NCI-H774 (cell line): ENCODE measurements around the gene RIOK2.
"Not testable (repeated sequence)": the region's sequence is repeated elsewhere in the genome, so short reads cannot be mapped to it uniquely, and the experiment has no call there.

Experiments used
- DNase-seq: peaks from one replicate; lab custom pipeline; 2025; lab: John Stamatoyannopoulos, UW

Gene RIOK2

DNA sequence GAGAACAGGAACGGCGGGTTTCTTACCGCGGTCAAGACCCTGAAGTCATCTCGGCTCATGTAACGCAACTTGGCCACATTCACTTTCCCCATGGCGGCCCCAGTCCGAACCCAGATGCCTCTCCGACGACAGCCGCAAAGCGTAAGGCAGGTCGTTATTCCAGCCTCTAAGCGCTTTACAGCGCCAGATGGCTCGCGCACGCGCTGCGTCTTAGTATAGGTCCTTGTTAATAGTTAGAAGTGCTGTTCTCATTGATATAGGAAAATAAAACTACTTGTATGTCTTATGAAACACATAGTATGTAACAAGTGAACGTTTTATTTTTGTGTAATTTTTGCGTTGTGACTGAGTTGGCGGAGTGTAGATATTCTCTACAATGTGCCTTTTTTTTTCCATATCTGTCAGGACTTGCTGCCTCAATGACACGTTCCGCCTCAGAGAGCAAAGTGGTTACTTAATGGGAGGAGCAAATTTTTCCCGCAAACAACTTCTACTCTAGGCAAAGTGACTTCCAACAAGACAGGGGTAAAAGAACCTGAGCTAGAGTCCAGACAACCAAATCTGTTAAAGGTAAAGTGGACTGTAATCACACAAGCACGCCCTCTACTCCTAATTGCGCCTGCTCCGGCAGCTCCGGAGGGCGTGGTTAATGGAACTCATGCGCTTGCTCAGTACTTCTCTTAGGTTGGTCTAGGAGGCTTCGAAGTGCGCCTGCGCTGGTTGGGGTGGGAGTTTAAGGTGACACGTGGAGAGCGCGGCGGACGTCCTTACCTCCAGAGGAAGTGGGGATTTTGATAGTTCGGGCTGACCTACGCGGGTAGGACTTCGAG lies at the start of gene RIOK2:
Gene RIOK2, minus strand, starts transcription at position 148 of the 830 bp plus-strand sequence. Its CDS starts 56 bp downstream, at position 92.
- peak; percentile 91 for DNase-seq

- peak; percentile 33 for DNase-seq
These were observed 48.1 kb upstream of the RIOK2 start for GRCh38 chr5:97231025-97231636.

DNA sequence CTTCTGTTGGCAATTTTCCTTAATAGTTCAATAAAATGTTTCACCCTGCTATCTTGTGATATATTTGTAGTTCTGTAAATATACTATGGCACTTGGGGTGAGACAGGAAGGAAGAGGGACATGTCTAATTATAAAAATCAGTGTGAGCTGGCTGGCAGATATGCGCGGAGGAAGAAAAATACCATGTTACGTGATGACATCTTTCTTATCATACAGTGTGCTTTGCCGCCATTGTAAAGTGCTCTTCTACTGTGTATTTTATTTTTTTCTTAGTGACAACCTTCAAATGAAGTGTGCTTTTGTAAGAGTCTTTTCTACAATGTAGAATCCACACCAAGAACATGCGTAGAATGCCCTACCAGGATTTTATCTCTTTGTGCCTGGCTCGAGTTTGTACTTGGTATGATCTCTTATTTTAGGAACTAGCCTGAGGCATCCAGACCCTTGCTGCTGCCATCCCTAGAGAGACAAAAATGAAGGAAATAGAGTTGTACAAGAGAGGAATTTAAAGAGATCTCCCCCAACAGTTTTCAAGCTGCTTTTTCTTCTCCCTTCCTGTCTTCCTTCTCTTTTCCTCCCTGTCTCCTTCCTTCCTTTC lies 46.7 kb upstream of the RIOK2 start:
- no peak for DNase-seq

- no peak for DNase-seq
These were observed 46.1 kb upstream of the RIOK2 start for GRCh38 chr5:97229196-97229595.

DNA sequence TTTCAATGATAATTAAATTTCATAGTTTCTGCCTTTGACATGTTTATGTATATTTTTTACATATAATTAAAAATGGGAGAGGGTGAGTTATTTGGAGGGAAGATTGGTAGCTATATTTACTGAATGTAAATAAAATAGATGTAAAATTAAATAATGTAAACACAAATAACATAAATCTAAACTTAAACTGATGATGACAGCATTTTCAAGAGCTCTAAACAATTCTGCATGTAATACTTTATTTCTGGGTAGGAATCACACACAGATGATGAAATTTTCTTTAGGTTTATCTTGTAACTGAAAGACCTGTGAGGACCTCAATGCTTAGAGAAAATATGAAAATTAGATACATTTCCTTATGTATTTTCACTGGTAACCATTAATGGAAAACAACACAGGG lies 42.2 kb upstream of the RIOK2 start:
- no peak for DNase-seq

DNA sequence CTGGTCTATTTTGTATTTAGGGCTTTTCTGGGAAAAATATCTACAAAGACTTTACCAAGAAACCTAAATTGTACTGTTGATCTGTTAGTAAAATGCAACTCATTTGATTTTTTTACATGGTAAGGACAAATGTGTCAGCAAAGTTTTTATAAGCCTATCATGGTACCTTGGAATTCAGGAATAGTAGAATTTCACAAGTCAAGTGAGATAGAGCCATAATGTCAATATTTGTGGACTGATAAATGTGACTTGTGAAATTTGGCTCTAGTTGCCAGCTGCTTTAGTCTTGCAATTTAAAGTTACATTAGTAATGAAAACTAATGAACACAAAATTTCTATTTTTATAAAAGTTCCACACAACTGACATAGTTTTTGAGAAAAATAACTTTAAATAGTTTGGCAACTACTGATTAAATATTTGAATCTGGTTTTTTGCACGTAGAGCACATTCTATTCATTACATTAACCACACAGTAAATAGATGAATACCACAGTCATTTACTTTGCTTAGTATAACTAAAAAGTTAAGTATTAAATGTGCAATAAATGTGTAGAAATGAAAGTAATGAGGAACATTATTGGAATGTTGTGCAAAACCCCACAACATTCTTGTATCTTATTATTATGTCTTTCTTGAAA lies 41.2 kb upstream of the RIOK2 start:
- no peak for DNase-seq

- no peak for DNase-seq
These were observed 40.5 kb upstream of the RIOK2 start for GRCh38 chr5:97223596-97223995.

DNA sequence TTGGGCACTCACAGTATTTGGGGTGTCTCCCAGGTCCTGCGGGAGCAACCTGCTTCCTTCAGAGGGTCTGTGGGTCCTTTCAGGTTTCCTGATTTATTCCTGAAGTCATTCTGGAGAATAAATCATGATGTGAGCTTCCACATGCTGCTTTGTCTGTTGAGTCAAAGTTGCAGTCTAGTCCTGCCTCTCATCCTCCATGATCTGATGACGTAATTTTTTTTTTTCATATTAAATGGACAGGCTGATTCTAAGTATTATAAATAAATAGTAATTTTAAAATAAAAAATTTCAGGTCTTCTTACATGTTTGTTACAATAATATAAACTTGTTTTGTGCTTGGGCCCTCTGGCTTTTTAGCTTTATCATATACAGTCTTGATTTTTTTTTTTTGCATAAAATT lies 26.3 kb upstream of the RIOK2 start:
- DNase-seq: no peak

DNA sequence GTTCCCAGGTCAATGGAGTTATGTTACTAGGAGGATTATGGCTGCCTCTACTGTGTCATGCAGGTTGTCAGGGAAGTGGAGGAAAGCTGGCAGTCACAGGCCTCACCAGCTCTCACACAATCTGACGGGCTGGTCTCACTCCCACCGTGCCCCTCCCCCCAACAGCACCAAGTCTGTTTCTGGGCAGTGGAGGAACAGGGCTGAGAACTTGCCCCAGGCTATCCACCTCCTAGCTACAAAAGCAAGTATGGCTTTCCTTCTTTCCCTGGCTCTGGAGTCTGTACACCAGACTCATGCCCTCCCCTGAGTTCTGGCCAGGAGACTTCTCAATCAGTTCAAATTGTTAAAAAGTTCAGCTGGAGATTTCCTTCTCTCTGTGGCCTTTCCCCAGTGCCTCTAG lies 25.7 kb upstream of the RIOK2 start:
- no peak for DNase-seq

DNA sequence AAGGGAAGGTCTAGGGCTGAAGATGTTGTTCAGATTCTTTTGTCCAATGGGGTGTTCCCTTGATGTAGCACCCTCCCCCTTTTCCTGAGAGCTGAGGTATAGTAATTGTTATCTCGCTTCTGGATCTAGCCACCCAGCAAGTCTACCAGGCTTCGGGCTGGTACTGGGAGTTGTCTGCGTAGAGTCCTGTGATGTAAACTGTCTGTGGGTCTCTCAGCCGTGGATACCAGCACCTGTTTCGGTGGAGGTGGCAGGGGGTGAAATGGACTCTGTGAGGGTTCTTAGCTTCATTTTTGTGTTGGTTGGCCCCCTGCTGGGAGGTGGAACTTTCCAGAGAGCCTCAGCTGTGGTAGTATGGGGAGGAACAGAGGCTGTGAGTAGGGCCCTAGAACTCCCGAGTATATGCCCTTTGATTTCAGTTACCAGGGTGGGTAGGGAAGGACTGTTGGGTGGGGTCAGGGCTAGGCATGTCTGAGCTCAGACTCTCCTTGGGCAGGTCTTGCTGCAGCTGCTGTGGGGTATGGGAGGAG lies 25.2 kb upstream of the RIOK2 start:
- DNase-seq: no peak

DNA sequence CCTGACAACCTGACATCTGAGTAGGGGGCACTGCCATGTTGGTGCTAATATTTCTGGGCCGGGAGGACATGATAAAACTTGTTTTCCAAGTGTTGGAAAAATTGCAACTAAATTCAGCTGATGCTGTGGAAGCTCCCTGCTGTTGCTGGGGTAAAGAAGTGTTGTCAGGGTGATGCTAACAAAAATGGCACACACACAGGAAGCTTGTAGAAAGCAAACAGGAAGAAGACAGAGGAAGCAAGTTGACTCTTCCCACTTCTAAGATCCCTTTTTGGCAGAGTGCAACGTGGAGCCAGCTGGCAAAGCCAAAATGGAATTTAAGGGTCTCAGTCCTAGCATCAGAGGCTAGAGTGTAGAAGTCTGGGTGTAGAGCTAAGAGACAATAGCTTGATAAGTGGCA lies 11.3 kb upstream of the RIOK2 start:
- no peak for DNase-seq

DNA sequence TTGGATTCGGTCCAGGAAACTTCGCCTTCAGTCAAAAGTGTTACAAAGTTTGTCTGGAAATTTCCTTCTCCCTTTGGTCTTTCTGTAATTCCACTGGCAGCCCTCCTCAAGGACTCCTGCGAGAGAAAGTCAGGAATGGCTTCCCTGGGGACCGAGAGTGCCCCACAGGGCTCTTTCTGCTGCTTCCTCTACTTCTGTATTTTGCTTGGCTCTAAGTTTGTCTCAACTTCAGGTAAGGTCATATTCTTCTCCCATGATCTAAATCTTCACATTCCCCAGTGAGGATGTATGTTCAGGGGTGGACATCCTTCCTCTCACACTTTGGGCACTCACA lies 10.3 kb upstream of the RIOK2 start:
- DNase-seq: no peak

- no peak for DNase-seq
These were observed 9.7 kb upstream of the RIOK2 start for GRCh38 chr5:97192580-97193354.

DNA sequence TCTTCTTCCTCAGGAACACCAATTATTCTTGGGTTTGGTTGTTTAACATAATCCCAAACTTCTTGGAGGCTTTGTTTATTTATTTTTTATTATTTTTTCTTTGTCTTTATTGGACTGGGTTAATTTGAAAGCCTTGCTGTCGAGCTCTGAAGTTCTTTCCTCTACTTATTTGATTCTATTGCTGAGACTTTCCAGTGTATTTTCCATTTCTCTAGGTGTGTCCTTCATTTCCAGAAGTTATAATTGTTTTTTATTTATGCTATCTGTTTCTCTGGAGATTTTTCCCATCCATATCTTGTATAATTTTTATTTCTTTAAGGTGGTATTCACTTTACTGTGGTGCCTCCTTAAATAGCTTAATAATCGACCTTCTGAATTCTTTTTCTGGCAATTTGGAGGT lies 8.8 kb upstream of the RIOK2 start:
- DNase-seq: no peak

DNA sequence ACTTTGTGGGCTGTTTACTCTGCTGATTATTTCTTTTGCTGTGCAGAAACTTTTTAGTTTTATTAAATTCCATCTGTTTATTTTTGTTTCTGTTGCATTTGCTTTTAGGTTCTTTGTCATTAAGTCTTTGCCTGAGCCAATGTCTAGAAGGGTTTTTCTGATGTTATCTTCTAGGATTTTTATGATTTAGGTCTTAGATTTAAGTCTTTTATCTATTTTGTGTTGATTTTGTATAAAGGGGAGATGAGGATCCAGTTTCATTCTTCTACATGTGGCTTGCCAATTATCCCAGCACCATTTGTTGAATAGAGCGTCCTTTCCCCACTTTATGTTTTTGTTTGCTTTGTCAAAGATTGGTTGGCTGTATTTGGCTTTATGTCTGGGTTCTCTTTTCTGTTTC lies 6.5 kb upstream of the RIOK2 start:
- DNase-seq: not testable (repeated sequence)

DNA sequence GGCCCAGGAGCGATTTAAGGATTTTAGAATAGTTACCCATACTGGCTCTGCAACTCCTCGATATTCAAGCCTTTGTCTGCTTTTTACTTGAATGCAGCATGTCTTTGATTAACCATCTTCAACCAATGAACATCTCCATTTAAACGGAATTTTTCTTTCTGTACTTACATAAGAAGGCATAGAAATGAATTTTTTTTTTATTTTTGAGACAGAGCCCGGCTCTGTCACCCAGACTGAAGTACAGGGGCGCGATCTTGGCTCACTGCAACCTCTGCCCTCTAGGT lies 825 bp upstream of the RIOK2 start:
- no peak for DNase-seq

DNA sequence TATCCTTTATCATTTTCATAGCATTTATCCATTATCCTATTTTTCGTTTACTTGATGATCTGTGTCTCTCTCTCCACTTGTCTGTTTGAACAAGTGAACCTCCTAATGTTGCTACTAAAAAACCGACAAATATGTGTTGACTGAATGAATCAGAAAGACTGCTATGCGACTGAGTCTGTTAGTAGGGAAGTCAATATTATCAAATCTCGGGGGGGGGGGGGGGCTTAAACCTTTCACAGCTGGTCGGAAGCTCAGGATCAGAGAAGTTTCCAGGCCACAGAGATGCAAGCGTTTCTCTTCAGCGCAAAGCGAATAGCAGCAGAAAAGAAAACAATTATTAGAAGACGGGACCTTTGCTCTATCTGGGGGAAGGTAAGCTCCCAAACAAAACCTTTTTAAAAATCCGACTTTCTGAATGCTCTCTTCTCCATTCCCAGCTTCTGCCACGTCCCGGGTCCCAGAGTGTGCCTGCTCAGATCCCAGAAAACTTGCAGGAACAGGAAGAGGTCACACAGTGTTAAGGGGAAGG lies 412 bp downstream of the RIOK2 start:
- DNase-seq: no peak

DNA sequence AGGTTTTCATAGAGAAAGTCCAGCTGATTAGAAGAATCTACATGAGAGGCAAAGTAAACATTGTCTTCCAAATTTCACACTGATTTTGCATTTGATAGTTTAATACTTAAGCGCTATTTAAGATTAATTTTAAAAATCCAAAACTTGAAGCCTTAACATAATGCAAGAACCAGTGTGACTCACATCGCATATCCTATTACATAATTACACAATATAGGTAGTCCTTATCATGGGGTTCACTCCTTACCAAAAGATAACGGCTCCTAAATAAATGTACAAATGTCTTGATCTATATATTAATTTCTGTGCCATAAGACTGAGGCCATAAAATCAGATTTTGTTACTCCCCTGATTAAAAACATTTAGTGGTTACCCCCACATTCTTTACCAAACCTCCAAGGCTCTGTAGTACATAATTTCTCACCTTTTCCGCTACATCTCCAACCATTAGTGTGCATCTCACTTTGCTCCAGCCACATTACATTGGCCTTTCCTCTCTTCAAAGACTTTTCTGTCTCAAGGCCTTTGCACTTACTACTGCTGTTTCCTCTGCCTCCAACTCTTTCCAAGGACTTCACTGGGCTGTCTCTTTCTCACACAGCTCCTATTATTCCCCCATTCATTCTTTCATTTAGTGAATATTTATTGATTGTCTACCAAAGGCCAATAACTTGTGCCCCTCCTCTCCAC lies 1.0 kb downstream of the RIOK2 start:
- DNase-seq: no peak

DNA sequence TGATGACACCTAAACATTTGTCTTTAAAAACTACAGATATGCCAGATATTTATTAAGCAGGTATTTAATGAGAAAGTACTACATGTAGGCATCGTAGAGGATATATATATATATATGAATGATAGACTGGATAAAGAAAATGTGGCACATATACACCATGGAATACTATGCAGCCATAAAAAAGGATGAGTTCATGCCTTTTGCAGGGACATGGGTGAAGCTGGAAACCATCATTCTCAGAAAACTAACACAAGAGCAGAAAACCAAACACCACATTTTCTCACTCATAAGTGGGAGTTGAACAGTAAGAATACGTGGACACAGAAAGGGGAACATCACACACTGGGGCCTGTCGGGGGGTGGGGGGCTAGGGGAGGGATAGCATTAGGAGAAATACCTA lies 3.6 kb downstream of the RIOK2 start:
- not testable (repeated sequence) for DNase-seq

- DNase-seq: no peak
These were observed 10.8 kb downstream of the RIOK2 start for GRCh38 chr5:97172227-97172626.

GRCh38 chr5:97171703-97172102 lies 11.3 kb downstream of the RIOK2 start:
- no peak for DNase-seq
